DOHH2 (cell line): Measurements from ENCODE around the gene RMDN2.

Source experiments
- CTCF ChIP-seq: fragments of 200-600 bp; sonication (generic); IDR thresholded peaks from one replicate; pipeline ENCODE4 v1.5.1; 2014; ENCODE audit warnings: antibody characterized with exemption, mild to moderate bottlenecking, low read depth, low read length; ENCODE audit not compliant: poor library complexity, severe bottlenecking
- EZH2phosphoT487 ChIP-seq: fragments of 200-600 bp; sonication (generic); IDR thresholded peaks from 2 replicates; pipeline ENCODE4 v1.6.1; 2017; ENCODE audit warnings: borderline replicate concordance, mild to moderate bottlenecking, antibody characterized with exemption, low read length, moderate library complexity, mixed read lengths

- TF ChIP-seq CTCF (no peak), EZH2phosphoT487 (no peak)
Observed at GRCh38 chr2:37897511-37897910, 27.6 kb upstream of the RMDN2 start.
